Ectodermal cell (in vitro differentiated cells): ENCODE data around the gene SH3BP1.

Source experiments
- H3K27ac ChIP-seq: 2 replicates; pipeline ENCODE4 v1.7.0; 2013; ENCODE audit warnings: mild to moderate bottlenecking, low read depth, low read length; ENCODE audit not compliant: insufficient read depth, poor library complexity, severe bottlenecking
- H3K27me3 ChIP-seq: 2 replicates; pipeline ENCODE4 v1.7.0; 2013; ENCODE audit warnings: mild to moderate bottlenecking, low read length; ENCODE audit not compliant: insufficient read depth, control insufficient read depth, poor library complexity, severe bottlenecking
- H3K36me3 ChIP-seq: one replicate; pipeline ENCODE4 v1.7.0; 2013; ENCODE audit warnings: low read length; ENCODE audit not compliant: control insufficient read depth, insufficient read depth
- H3K4me1 ChIP-seq: one replicate; pipeline ENCODE4 v1.7.0; 2013; ENCODE audit warnings: low read length; ENCODE audit not compliant: control insufficient read depth, insufficient read depth
- H3K4me3 ChIP-seq: 2 replicates; pipeline ENCODE4 v1.7.0; 2013; ENCODE audit warnings: low read depth, low read length, control low read depth; ENCODE audit not compliant: insufficient read depth
- H3K9me3 ChIP-seq: 2 replicates; pipeline ENCODE4 v1.7.0; 2013; ENCODE audit warnings: mild to moderate bottlenecking, low read length, moderate library complexity; ENCODE audit not compliant: control insufficient read depth
- WGBS, 2 experiments: methylation state at CpG; one replicate each; pipeline ENCODE4 v1.1.7; 2013; ENCODE audit warnings: missing lambda C conversion rate in 2 of 2; 5-methylcytosine and 5-hydroxymethylcytosine counted together

The SH3BP1 gene

GRCh38 chr22:37657590-37658132 is 18.2 kb downstream of the SH3BP1 start:
- Histone ChIP-seq H3K27ac (no peak overlapping the region), H3K36me3 (peaks cover 4% of the 10 kb centered on the region), H3K9me3 (no peaks in the 10 kb centered on the region), H3K4me3 (peak overlapping the region; percentile 49), H3K27me3 (no peaks in the 10 kb centered on the region), H3K4me1 (peaks cover 23% of the 10 kb centered on the region)
- WGBS, 2 experiments, result 15 to 19% methylated on average over 6 of the region's 6 CpGs

- Histone ChIP-seq H3K4me3 (peak within 1 kb of the TSS; percentile 88), H3K9me3 (no peaks in the 10 kb centered on the region), H3K27me3 (no peaks in the 10 kb centered on the region), H3K36me3 (peaks cover 2% of the 10 kb centered on the region), H3K4me1 (peaks cover 23% of the 10 kb centered on the region), H3K27ac (peak within 1 kb of the TSS; percentile 55)
- WGBS, 2 experiments, result 0% methylated on average over 101 of the region's 101 CpGs
Observed at GRCh38 chr22:37658133-37659065, 18.9 kb downstream of the SH3BP1 start, which contains the start of gene PDXP. Gene PDXP (plus strand): TSS chr22:37658723. CDS start chr22:37658783, 60 bp downstream.

DNA sequence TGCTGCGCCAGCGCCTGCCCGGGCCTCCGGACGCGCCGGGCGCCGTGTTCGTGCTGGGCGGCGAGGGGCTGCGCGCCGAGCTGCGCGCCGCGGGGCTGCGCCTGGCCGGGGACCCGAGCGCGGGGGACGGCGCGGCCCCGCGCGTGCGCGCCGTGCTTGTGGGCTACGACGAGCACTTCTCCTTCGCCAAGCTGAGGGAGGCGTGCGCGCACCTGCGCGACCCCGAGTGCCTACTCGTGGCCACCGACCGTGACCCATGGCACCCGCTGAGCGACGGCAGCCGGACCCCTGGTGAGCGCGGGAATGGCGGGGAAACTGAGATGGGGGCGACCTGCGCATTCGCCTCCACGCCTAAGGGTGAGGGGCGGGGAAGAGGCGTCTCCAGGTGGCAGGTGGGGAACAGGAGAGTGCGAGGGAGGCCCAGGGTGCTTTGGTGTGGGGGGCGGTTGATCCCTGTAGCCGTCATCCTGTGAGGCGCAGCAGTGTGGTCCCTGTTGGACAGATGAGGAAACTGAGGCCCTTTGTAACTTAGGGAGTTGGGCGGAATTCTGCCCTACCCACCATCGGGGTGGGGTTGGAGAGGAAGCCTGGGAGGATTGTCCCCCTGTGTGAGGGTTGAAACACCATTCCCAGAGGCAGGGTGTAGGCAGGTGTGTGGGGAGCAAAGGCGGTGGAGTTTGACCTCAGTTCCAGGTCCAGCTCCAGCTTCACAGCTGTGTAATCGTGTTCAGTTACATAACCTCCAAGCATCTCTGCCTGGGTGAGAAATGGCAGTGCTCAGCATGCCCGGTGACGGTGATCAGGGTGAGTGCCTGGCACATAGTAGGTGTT is 19.8 kb downstream of the SH3BP1 start:
- no peaks in the 10 kb centered on the region for H3K36me3 ChIP-seq
- peaks cover 23% of the 10 kb centered on the region for H3K4me1 ChIP-seq
- no peaks in the 10 kb centered on the region for H3K9me3 ChIP-seq
- H3K27me3 ChIP-seq, result no peaks in the 10 kb centered on the region
- WGBS, 2 experiments, result 5 to 6% methylated on average over 68 of the region's 68 CpGs
- H3K4me3 ChIP-seq, result peak overlapping the region; percentile 88
- H3K27ac ChIP-seq, result no peak overlapping the region

- Histone ChIP-seq H3K4me1 (peaks cover 23% of the 10 kb centered on the region), H3K36me3 (no peaks in the 10 kb centered on the region), H3K9me3 (no peaks in the 10 kb centered on the region), H3K4me3 (peak overlapping the region; percentile 88), H3K27ac (no peak overlapping the region), H3K27me3 (no peaks in the 10 kb centered on the region)
- 86 to 87% methylated on average over 14 of the region's 14 CpGs for WGBS, 2 experiments
Observed at GRCh38 chr22:37659897-37660708, 20.6 kb downstream of the SH3BP1 start.

- H3K4me1 ChIP-seq, result peaks cover 23% of the 10 kb centered on the region
- H3K4me3 ChIP-seq, result no peak overlapping the region
- H3K27ac ChIP-seq, result no peak overlapping the region
- no peaks in the 10 kb centered on the region for H3K9me3 ChIP-seq
- WGBS, 2 experiments, result 91 to 94% methylated on average over 2 of the region's 2 CpGs
- H3K27me3 ChIP-seq, result no peaks in the 10 kb centered on the region
- peaks cover under 1% of the 10 kb centered on the region for H3K36me3 ChIP-seq
Observed at GRCh38 chr22:37660709-37661045, 21.2 kb downstream of the SH3BP1 start.

- H3K36me3 ChIP-seq, result peaks cover 8% of the 10 kb centered on the region
- H3K4me3 ChIP-seq, result no peak overlapping the region
- peak overlapping the region; percentile 6 for H3K27ac ChIP-seq
- H3K4me1 ChIP-seq, result peaks cover 23% of the 10 kb centered on the region
- no peaks in the 10 kb centered on the region for H3K9me3 ChIP-seq
- WGBS, 2 experiments, result 87 to 88% methylated on average over 12 of the region's 12 CpGs
- H3K27me3 ChIP-seq, result no peaks in the 10 kb centered on the region
Observed at GRCh38 chr22:37661160-37661924, 21.9 kb downstream of the SH3BP1 start.

GRCh38 chr22:37662039-37662438 is 22.6 kb downstream of the SH3BP1 start:
- Histone ChIP-seq H3K9me3 (no peaks in the 10 kb centered on the region), H3K27ac (no peak overlapping the region), H3K4me3 (no peak overlapping the region), H3K4me1 (peaks cover 23% of the 10 kb centered on the region), H3K36me3 (peaks cover 8% of the 10 kb centered on the region), H3K27me3 (no peaks in the 10 kb centered on the region)
- 91 to 95% methylated on average over 5 of the region's 5 CpGs for WGBS, 2 experiments

GRCh38 chr22:37663521-37664140 is 24.2 kb downstream of the SH3BP1 start:
- H3K27me3 ChIP-seq, result no peaks in the 10 kb centered on the region
- peaks cover 23% of the 10 kb centered on the region for H3K4me1 ChIP-seq
- no peaks in the 10 kb centered on the region for H3K9me3 ChIP-seq
- peaks cover 8% of the 10 kb centered on the region for H3K36me3 ChIP-seq
- 94 to 95% methylated on average over 16 of the region's 16 CpGs for WGBS, 2 experiments
- H3K4me3 ChIP-seq, result no peak overlapping the region
- H3K27ac ChIP-seq, result no peak overlapping the region
